SHP77 (cell line): Measurements from ENCODE around the gene NUDT16L1.

ENCODE experiments used
- DNase-seq, 2 experiments: peaks; one replicate each; lab custom pipeline; 2025; lab: John Stamatoyannopoulos, UW

Gene NUDT16L1

DNA sequence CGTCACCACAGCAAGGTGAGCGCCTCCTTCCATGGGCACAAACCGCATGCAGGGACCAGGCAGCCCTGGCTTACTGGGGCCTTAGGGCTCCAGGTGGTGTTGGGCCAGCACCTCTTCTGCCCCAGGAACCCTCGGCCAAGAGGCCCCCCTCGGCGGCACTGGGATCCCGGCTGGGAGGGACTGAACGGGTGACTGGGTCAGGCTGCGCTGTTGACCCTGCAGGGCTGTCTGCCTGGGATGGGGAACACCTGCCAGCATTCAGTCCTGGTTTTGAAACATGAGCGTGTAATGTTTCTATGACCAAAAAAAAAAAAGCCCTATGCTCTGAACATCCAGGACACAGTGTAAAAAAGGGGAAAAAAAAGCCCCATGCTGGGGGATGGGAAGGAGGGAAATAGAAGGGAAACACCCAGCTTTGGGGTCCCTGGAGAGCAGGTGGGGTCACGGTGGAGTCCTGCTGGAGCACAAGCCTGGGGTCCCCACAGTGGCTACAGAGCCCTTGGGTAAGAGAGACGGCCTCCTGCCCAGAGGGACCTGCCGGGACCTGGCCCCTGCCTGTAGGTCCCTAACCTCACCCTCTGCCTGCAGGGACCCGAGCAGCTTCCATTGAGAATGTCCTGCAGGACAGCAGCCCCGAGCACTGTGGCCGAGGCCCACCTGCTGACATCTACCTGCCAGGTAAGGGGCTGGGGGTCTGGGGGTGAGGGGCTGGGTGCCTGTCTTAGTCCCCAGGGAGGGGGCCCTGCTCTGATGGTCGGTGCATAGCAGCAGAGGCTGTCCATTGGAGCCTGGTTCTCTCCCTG is 9.9 kb upstream of the NUDT16L1 start:
- no peak for DNase-seq

DNA sequence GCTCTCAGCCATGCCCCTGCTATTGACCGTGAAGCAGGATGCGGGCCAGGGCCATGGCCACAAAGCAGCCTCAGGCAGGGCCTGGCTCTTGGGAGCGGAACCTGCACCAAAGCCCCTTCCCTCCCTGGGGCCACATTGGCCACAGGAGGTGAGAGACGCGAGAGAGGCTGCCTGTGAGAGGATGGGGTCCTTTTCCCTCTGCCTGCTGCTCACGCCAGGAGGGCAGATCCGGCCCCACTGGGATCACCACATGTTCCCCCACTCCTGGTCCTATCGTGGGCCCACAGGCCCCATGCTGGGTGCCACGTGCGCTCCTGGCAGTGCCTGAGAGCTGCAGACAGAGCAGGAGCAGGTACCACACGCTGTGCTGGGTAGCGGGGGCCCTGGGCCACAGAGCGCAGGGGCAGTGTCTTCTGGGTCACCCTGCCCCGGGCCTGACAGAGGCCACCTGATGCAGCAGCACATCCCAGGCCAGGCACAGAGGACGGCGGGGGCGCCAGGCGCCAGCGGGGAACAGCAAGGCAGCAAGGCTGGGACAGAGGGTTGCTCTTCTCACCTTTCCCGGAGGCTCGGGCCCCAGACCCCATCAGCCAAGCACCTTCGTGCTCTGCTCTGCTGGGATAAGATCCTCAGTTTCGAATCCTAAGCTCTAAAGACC is 9.2 kb upstream of the NUDT16L1 start:
- no peak for DNase-seq

DNA sequence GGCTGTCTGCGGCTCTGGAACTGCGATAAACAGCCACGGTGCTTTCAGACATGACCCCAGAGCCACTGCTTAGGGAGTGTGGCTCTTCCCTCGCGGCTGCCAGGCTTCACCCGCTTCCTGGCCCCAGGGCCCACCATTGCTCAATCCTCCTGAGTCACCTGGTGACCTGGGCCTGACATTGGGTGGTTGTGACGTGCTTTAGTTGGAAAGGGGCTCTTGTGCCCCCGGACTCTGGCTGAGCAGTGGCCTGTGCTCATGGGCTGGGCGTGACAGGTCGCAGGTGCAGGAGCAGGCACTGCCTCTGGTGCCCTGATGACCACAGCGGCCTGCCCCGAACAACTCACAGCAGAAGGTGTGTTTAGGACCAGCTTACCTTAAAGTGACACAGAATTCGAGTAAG is 8.6 kb upstream of the NUDT16L1 start:
- DNase-seq, result no peak

DNA sequence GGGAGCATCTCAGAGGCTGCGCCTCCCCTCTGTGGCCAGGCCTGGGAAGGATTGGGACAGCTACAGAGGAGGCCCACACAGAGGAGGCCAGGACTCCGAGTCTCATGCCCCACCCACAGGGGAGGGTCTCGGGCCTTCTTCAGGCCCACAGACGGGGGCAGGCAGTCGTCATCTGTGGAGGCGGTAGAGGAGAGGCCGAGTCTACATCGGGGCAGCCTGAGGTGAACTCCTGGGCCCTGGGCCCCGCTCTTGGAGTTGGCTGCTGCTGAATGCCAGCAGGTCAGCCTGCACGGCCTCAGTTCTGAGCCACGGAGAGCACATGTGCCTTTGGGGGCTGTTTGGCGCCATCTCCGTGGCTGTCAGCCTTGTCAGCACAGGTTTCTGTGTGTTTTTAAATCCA is 8.1 kb upstream of the NUDT16L1 start:
- no peak for DNase-seq

DNA sequence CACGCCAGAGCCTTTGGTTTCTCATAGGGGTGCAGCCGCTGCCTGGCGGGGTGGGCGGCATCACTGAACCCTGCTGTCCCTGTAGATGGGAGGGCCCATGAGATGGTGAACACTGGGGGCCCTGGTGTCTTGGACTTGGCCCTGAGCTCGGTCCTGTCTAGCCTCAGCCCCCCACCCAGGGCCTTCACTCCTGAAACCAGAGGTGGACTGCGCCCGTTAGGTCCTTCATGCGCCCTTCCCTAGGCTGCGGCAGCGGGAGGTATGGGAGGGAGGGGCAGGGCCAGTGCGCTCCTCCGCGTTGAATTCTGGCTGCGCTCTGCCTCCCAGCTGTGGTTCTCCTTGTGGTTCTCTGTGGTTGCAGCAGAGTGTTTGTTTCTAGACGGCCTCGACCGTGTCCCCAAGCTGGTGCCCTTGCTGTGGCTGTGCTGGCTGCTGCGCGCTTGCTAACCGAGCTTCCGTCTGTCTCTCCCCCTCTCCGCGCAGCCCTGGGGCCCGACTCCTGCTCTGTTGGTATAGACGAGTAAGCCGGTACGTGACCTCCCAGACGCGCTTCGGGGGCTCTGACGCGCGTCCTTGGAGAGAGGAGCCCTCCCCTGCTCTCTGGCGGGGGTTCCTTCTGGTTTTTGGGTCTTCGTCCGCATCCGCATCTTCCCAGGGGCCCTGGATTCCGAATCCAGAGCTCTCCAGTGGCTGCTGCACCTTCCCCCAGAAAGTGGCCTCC is 7.4 kb upstream of the NUDT16L1 start:
- DNase-seq, result no peak

DNA sequence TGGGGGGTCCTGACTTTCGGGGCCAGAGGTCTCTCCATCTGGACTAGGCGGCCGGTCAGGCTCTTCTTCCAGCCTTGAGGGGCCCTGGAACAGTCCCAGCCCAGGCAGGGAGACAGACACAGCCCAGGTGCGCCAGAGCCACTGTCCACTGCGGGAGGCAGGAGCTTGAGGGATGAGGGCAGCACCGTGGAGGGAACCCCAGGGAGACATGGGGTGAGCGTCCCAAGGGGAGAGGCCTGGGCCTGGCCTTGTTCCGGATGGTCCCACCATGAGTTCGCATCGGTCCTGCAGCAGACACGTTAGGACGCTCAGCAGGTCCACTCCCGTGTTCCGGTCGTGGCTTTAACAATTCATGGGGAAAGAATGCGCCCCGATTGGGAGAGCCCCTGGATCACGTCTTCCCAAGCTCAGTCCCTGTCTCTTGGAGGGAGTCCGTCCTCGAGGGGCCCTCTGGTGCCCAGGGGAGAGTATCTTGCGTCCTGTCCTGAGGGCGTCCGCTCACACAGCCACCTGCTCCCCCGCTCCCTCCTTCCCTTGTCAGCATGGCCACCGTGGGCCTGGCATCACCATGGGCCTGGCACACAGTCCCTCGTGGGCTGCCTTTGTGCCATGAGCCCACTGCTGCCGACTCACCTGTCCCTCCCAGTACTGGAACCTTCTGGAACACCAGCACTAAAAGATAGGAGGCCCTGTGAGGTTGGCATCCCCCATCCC is 6.7 kb upstream of the NUDT16L1 start:
- DNase-seq, result no peak

DNA sequence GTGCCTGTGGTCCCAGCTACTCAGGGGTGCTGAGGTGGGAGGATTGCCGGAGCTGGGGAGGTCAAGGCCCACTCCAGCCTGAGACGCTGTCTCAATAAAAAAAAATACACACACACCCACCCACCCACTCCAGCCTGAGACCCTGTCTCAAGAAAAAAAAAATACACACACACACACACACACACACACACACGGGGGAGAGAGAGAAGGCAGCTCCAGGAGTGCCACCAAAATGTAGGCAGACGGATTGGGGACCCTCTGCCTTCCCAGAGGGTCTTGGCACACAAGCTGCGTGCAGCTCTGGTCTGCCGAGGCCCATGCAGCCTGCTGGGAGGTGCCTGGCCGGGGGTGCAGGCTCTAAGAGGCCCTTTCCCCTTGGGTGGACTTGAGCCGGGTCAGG is 5.9 kb upstream of the NUDT16L1 start:
- DNase-seq, result no peak

DNA sequence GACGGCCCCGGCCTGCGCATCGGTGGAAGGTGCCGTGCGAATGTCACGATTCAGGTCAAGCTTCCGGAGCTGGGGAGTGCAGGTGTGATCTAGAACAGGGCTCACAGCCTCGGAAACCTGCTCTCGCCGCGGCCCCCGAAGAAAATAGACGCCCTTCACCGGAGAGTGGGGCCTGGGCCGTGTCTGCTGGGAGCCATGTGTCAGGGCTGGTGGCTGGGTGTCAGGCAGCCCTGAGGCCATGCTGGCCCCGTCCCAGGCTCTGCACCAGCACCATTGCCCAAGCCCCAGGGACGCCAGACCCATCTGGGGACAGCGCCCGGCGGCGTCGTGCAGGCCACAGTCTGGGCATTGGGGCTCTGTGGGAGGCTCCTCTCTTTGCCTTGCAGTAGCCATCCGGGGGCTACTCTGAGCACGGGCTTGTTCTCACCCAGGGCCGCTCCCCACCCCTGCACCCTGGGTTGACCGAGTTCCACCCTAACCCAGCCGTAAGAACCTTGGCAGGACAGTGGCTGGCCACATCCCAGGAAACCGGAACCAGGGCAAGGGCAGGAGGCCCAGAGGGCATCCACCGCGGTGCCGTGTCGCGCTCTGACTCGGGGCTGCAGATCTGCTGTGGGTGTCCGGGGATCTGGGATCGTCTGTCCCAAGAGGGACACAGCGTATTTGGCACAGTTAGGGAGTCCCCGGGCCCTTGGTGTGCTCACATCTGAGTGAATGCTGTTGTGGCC is 5.3 kb upstream of the NUDT16L1 start:
- no peak for DNase-seq

DNA sequence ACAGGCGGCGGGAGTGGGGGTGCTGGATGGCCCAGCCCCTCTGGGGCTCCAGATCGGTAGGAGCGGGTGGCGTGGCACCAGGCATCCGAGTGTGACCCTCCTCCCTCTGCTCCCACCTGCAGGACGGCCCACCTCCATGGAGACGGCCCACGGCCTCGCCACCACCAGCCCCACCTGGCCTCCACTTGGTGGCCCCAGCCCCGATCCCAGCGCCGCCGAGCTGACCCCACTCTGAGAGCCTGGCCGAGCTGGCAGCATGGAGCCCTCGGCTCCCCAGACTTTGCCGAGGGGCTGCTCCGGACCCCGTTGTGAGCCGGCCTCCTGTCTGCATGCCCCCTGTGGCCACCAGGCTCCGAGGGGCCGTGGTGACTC is 4.7 kb upstream of the NUDT16L1 start:
- DNase-seq, result no peak

DNA sequence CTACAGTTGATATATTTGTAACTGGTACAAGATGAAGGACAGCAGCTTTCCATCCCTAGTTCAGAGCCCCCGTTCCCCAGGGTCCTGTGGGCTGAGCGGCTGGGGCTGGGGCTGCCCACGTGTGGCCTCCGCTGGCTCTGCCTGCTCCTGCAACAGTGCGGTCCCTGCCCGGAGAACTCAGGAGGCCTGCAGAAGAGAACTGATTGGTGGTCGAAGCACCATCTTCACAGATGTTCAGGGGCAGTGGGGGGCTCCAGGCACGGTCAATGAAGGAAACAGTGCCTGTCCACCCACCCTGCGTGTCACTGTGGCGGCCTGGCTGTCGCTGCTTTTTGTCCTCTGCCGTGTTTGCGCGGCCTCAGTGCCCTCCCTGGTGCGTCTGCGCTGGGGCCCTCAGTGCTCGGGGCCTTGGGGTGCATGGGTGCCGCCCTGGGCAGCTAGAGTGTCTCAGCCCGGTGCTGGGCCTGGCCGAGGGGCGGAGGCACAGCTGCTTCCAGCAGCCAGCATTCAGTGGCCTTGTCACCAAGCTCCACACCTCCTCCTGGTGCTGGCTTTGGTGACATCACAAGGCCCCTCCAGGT is 4.2 kb upstream of the NUDT16L1 start:
- no peak for DNase-seq

DNA sequence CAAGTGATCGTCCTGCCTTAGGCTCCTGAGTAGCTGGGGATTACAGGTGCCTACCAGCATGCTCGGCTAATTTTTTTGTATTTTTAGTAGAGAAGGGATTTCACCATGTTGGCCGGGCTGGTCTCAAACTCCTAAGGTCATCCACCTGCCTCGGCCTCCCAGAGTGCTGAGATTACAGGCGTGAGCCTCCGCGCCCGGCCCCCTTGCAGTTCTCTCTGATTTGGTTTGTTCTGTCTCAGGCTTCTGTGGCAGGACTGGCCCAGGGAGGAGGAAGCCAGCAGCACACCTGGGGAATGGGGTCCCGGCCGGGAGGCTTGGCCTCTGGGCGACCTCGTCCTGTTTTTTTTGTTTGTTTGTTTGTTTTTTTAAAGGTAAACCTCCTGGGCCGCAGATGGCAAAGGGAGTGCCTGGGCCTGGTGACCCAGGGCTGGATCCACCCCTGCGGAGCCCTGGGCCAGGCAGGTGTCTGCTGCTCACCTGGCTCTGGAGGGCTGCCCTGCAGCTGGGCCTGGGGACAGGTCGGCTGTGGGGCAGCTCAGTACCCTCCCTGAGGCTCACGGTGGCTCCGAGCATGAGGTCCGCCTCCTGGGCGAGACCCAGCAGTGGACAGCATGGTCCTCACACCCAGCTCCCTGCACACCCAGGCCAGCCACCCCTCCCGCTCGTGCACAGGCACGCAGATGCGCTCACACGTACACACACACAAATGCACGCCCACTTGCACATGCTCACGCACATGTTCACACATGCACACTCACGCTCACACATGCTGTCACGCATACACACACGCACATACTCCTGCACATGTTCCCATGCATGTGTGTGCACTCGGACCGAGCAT is 3.3 kb upstream of the NUDT16L1 start:
- no peak for DNase-seq

DNA sequence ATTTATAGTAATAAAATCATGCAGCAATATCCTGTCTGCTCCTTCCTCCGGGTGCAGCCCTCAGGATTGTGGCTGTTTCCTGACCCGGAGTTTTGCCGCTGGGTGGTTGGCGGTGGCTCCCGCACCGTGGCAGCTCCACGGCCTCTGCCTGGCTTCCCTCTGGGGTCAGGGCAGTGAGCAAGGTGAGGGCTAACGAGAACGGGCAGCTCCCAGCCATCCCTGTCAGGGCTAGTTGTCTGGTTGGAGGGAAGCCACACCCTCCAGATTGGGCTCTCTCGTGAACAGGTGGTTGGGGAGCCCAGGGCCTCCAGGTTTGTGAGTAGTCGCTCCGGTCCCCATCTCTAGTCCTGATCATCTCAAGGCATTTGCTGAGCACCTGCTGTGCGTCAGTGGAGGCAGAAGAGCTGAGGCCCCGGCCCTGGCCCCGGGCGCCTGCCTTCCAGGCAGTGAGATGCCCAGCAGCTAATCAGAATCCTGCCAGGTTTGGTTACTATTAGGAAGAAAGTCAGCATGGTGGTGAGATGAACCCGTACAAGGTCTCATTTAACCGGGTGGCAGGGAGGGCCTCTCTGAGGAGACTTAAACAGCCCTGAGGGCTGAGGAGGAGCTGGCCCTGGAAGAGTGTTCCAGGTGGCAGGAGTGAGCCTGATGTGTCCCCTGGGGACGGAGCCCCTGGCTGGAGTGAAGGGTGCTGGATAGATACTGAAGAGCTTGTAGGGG is 2.3 kb upstream of the NUDT16L1 start:
- no peak for DNase-seq

DNA sequence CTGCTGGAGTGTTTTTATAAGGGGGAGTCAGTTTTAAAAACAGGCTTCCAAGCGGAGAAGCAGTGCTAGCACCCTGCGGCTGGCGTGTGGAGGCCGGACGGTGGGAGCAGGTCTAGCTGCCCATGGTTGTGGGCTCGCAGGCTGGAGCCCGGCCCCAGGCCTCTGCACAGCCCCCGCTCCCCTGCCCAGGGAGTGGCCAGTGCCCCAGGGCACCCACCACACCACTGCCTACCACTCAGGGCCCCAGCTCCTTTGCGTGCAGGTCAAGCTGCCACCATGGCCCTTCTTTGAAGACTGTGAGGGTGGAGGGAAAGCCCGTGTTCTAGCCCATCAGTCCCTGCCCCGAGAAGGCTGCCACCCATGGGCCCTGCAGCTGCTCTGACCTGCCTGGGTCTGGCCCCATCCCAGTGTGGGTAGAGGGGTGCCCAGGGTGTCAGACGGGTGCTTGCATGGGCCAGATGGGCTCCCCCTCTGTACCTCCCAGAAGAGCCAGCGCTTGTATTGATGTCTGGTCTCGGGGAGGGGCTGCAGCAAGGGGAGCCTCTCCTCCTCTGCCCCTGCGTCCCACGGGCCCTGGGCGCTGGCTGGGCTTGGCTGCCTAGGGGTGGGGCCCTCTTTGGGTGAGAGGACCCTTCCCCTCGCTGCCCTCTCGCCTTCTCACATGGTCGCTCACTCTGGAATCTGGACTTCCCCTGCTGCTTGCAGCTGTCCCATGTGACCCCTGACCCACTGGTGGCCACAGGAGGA is 1.5 kb upstream of the NUDT16L1 start:
- DNase-seq, result no peak

DNA sequence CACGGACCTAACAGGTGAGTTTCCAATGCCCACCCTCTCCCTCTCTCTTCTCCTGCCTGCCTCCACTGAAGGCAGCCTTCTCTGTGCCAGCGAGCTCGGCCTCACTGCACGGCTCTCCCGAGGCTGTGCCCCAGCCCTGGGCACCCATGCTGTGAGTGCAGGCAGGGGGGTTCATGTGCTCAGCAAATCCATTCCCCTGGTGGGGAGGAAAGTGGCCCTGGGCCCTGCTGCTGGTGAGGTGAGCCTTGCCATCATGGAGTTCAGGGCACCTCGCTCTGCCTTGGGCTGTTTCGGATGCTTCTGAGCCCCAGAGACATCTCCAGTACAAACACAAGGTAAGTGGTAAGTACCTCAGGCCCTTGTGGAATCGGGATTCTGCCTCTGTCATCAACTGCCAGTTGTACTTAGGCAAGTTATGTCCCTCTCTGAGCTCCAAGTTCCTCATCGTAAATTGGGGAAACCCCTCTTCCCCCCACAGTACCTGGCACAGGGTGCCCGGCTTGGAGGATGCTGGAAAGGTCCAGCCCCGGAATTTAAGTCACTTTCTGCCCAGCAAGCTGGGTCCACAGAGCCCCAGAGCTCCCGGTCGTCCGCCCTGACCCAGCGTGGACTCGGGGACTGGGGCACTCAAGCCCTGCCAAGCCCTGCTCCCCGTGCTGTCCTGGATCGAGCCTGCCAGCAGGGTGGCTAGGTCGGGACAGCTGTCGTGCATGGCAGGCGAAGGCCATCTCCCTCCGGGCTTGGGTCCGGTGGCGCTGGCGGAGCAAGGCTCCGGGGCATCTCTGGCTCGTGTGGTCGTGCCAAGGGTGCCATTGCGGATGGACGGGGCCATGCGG is 684 bp upstream of the NUDT16L1 start:
- no peak for DNase-seq

DNA sequence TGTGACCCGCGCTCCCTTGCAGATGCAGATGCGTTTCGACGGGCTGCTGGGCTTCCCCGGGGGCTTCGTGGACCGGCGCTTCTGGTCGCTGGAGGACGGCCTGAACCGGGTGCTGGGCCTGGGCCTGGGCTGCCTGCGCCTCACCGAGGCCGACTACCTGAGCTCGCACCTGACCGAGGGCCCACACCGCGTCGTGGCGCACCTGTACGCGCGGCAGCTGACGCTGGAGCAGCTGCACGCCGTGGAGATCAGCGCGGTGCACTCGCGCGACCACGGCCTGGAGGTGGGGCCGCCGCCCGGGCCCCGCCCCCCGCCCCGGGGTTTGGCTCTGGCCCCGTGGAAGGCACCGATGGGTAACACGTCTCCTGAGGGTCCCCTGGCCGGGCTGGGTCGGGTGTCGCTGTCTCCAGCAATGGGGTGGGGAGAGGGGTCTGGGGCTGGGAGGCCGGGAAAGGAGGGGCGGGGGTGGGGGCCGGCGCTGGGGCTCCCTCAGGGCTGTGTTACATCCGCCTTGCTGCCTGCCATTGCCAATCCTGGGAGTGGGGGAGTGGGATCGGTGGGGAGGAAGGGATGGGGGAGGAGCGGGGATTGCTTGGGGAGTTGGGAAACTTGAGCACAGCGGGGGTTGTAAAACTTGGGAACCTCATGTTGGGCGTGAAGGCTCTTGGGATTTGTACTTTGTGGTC is 737 bp downstream of the NUDT16L1 start:
- no peak for DNase-seq

DNA sequence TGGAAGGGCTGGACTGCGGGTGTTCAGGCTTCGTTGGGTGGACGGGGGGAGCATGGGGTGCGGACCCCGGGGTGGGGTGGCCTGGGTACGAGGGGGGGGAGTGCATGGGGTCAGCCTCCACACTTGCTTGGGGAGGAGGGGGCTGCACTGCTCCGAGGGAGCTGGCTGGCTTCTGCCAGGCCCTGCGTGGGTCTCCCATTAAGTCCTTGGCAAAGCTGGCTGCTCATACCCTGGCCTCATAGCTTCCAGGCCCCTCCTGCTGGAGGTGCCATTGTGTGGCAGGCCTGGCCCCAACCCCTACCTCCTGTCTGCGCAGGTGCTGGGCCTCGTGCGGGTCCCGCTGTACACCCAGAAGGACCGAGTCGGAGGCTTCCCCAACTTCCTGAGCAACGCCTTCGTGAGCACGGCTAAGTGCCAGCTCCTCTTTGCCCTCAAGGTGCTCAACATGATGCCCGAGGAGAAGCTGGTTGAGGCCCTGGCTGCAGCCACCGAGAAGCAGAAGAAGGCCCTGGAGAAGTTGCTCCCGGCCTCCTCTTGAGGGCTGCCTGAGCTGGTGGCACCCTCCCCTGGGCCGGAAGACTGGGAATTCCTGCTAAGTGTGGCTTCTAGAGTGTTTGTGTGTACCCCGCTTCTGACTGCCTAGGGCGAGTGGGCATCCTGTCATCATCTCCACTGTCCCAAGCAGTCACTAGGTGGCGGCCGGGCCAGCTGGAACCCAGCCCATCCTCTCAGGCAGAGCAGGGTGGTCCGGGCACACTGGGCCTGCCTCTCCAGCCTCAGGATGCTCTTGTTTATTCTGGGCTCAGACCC is 1.5 kb downstream of the NUDT16L1 start:
- DNase-seq, result no peak
